ENCODE data around the gene HSPA14. TPM values are rescaled to one million over a fixed set of nuclear protein-coding genes. Genes with fewer than 3 reads are reported as not detected.

The HSPA14 gene, protein sequence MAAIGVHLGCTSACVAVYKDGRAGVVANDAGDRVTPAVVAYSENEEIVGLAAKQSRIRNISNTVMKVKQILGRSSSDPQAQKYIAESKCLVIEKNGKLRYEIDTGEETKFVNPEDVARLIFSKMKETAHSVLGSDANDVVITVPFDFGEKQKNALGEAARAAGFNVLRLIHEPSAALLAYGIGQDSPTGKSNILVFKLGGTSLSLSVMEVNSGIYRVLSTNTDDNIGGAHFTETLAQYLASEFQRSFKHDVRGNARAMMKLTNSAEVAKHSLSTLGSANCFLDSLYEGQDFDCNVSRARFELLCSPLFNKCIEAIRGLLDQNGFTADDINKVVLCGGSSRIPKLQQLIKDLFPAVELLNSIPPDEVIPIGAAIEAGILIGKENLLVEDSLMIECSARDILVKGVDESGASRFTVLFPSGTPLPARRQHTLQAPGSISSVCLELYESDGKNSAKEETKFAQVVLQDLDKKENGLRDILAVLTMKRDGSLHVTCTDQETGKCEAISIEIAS
- polyA plus RNA-seq = 17.7 to 29.5 TPM (median 18.6 TPM) in 3 replicates
- polyA plus RNA-seq (2011; ENCODE audit: low read depth) = 22.1 TPM
- polyA plus RNA-seq (2011; cell fraction: cytosol; rRNA removed) = 12.2 and 26.6 TPM in 2 replicates
- polyA plus RNA-seq (2011; cell fraction: nucleus; rRNA removed) = 16.4 and 23.2 TPM in 2 replicates
- polyA plus RNA-seq (2012; ENCODE audit: low replicate concordance) = 14.5 and 17.1 TPM in 2 replicates
- 0.52 to 12.3 TPM (median 4.1 TPM) in 3 replicates for polyA minus RNA-seq
- 7.5 TPM for polyA minus RNA-seq (2011; cell fraction: cytosol; rRNA and poly(A)+ RNA removed)
- polyA minus RNA-seq (2011; cell fraction: nucleus; rRNA and poly(A)+ RNA removed) = 4.6 and 7.4 TPM in 2 replicates

GRCh38 chr10:14837757-14838581 is at the start of gene HSPA14, which contains the start of the genes CDNF and MSANTD7:
TSS of gene HSPA14 (plus strand) at chr10:14838306. CDS start at chr10:14838403, 97 bp downstream.
TSS of gene CDNF (minus strand) at chr10:14838037. CDS start at chr10:14837946, 91 bp downstream.
TSS of gene MSANTD7 (plus strand) at chr10:14838306. CDS start at chr10:14842285, 3,979 bp downstream.
- H3K4me1 ChIP-seq (ENCODE audit: control insufficient read depth, extremely low read depth, insufficient read depth, low read length) = peaks cover 12% of the 10 kb centered on the region
- peak within 1 kb of the TSS; percentile 96 for H3K4me2 ChIP-seq (ENCODE audit: control insufficient read depth, extremely low read depth, insufficient read depth, low read depth, low read length)
- no peaks in the 10 kb centered on the region for H3K9me3 ChIP-seq (ENCODE audit: control insufficient read depth, low read depth, low read length)
- H3K27ac ChIP-seq (ENCODE audit: control insufficient read depth, insufficient read depth, low read length) = peak within 1 kb of the TSS; percentile 92
- peaks cover 4 to 17% of the 10 kb centered on the region in 2 experiments for H3K36me3 ChIP-seq (ENCODE audit: control insufficient read depth in 2 of 2, extremely low read depth in 1 of 2, insufficient read depth in 2 of 2, low read length in 2 of 2)
- peak within 1 kb of the TSS; percentile 96 for H2AFZ ChIP-seq (ENCODE audit: control insufficient read depth, low read length)
- peak within 1 kb of the TSS; percentile 96 for H3K9ac ChIP-seq (ENCODE audit: control insufficient read depth, extremely low read depth, insufficient read depth, low read length)
- dilution Hi-C loops (cut with MboI; ENCODE audit: extremely low pct_ligation_motif_present, low sequenced_read_pairs) = no loop called here
- DNase-seq (ENCODE audit: low read depth, low spot score) (peak; percentile 94), FAIRE-seq (peak; percentile 90)
- no peaks in the 10 kb centered on the region for H3K27me3 ChIP-seq (ENCODE audit: control insufficient read depth, extremely low read depth, insufficient read depth, low read length)
- no peaks in the 10 kb centered on the region for H4K20me1 ChIP-seq (ENCODE audit: control insufficient read depth, extremely low read depth, insufficient read depth, low read length)
- peak within 1 kb of the TSS; percentile 92 to 98 (median 95) for H3K4me3 ChIP-seq (ENCODE audit: control insufficient read depth in 2 of 3, extremely low read depth in 1 of 3, insufficient read depth in 2 of 3, low read depth in 1 of 3, low read length in 3 of 3)
- no peaks in the 10 kb centered on the region for H3K9me1 ChIP-seq (ENCODE audit: control insufficient read depth, extremely low read depth, insufficient read depth, low read length)
- TF ChIP-seq CTCF (optimal IDR thresholded peaks at IDR 0.05 in 1 of 3, IDR thresholded peaks at IDR 0.05 in 1 of 3, conservative IDR thresholded peaks at IDR 0.05 in 1 of 3; ENCODE audit: extremely low read depth in 1 of 3, insufficient read depth in 2 of 3, low read length in 3 of 3) = no peak
- no peak for TF ChIP-seq EZH2 (IDR thresholded peaks at IDR 0.05; ENCODE audit: low read length)
- H3K79me2 ChIP-seq (ENCODE audit: control insufficient read depth, insufficient read depth, low read length) = peaks cover 41% of the 10 kb centered on the region

DNA sequence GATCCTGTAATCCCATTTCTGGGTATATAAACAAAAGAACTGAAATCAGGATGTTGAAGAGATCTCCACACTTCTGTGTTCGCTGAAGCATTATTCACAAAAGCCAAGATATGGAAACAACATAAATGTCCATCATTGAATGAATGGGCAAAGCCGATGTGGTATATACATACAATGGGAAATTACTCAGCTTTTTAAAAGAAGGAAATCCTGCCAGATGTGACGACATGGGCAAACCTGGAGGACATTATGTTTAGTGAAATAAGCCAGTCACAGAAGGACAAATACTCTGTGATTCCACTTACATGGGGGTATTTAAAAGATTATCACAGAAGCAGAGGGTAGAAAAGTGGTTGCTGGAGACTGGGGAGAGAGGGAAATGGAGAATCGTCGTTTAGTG is 39.5 kb upstream of the HSPA14 start:
- dilution Hi-C loops (cut with MboI; ENCODE audit: extremely low pct_ligation_motif_present, low sequenced_read_pairs) = no loop called here
- Histone ChIP-seq H3K4me2 (ENCODE audit: control insufficient read depth, extremely low read depth, insufficient read depth, low read depth, low read length) (no peak overlapping the region), H3K27ac (ENCODE audit: control insufficient read depth, insufficient read depth, low read length) (no peak overlapping the region), H2AFZ (ENCODE audit: control insufficient read depth, low read length) (no peak overlapping the region), H3K9ac (ENCODE audit: control insufficient read depth, extremely low read depth, insufficient read depth, low read length) (no peak overlapping the region), H4K20me1 (ENCODE audit: control insufficient read depth, extremely low read depth, insufficient read depth, low read length) (no peaks in the 10 kb centered on the region), H3K79me2 (ENCODE audit: control insufficient read depth, insufficient read depth, low read length) (no peaks in the 10 kb centered on the region), H3K36me3 (ENCODE audit: control insufficient read depth in 2 of 2, extremely low read depth in 1 of 2, insufficient read depth in 2 of 2, low read length in 2 of 2) (no peaks in the 10 kb centered on the region), H3K4me3 (ENCODE audit: control insufficient read depth in 2 of 3, extremely low read depth in 1 of 3, insufficient read depth in 2 of 3, low read depth in 1 of 3, low read length in 3 of 3) (no peak overlapping the region), H3K9me3 (ENCODE audit: control insufficient read depth, low read depth, low read length) (no peaks in the 10 kb centered on the region), H3K9me1 (ENCODE audit: control insufficient read depth, extremely low read depth, insufficient read depth, low read length) (no peaks in the 10 kb centered on the region), H3K4me1 (ENCODE audit: control insufficient read depth, extremely low read depth, insufficient read depth, low read length) (no peaks in the 10 kb centered on the region), H3K27me3 (ENCODE audit: control insufficient read depth, extremely low read depth, insufficient read depth, low read length) (no peaks in the 10 kb centered on the region)
- DNase-seq (ENCODE audit: low read depth, low spot score) (no peak), FAIRE-seq (no peak)
- no peak for TF ChIP-seq CTCF (optimal IDR thresholded peaks at IDR 0.05 in 1 of 3, IDR thresholded peaks at IDR 0.05 in 1 of 3, conservative IDR thresholded peaks at IDR 0.05 in 1 of 3; ENCODE audit: extremely low read depth in 1 of 3, insufficient read depth in 2 of 3, low read length in 3 of 3)
- TF ChIP-seq EZH2 (IDR thresholded peaks at IDR 0.05; ENCODE audit: low read length) = no peak
